Spleen (tissue), 11 donors: Measurements from ENCODE around the gene ERO1B. TPM values are rescaled to one million over a fixed set of nuclear protein-coding genes. Genes with fewer than 3 reads are reported as not detected.

Experiments
- DNase-seq: peaks from one replicate; pipeline ENCODE4 v3.0.0-alpha.2; 2020
- H3K27ac ChIP-seq, 8 donors: fragments of 200-600 bp; sonication (generic) in 7 of 8; 1 replicate in 4 of 8; 2 replicates in 4 of 8; pipeline versions ENCODE4 v1.5.0 to v1.8.0; 2016 to 2021; ENCODE audit warnings: inconsistent platforms in 4 of 8, mild to moderate bottlenecking in 4 of 8, moderate library complexity in 1 of 8
- H3K27me3 ChIP-seq, 7 donors: fragments of 200-600 bp; sonication (generic) in 6 of 7; replicated peaks in 1 of 7; 1 replicate in 4 of 7; 2 replicates in 3 of 7; pipeline versions ENCODE4 v1.5.0 to v1.8.0; 2016 to 2021; ENCODE audit warnings: inconsistent platforms in 3 of 7, mild to moderate bottlenecking in 1 of 7
- H3K36me3 ChIP-seq, 6 donors: fragments of 200-600 bp; sonication (generic) in 5 of 6; 1 replicate in 4 of 6; 2 replicates in 2 of 6; pipeline versions ENCODE4 v1.5.0 to v1.8.0; 2016 to 2021; ENCODE audit warnings: inconsistent platforms in 2 of 6
- H3K4me1 ChIP-seq, 6 donors: fragments of 200-600 bp; sonication (generic) in 5 of 6; 1 replicate in 3 of 6; 2 replicates in 3 of 6; pipeline versions ENCODE4 v1.5.0 to v1.8.0; 2016 to 2021; ENCODE audit warnings: inconsistent platforms in 3 of 6
- H3K4me3 ChIP-seq, 8 donors: fragments of 200-600 bp; sonication (generic) in 7 of 8; 1 replicate in 4 of 8; 2 replicates in 4 of 8; pipeline versions ENCODE4 v1.5.0 to v1.8.0; 2016 to 2021; ENCODE audit warnings: inconsistent platforms in 4 of 8, mild to moderate bottlenecking in 4 of 8, moderate library complexity in 2 of 8
- H3K9me3 ChIP-seq, 8 donors: fragments of 200-600 bp; sonication (generic) in 7 of 8; 1 replicate in 4 of 8; 2 replicates in 4 of 8; pipeline versions ENCODE4 v1.5.0 to v1.8.0; 2016 to 2021; ENCODE audit warnings: inconsistent platforms in 4 of 8
- CTCF ChIP-seq, 11 experiments: fragments of 200-600 bp in 7 of 11; fragments of 450-650 bp in 4 of 11; sonication (generic) in 4 of 11; IDR thresholded peaks in 8 of 11; conservative IDR thresholded peaks in 3 of 11; 1 replicate in 7 of 11; 2 replicates in 4 of 11; pipeline versions ENCODE4 v1.4.0 to v1.8.0; 2016 to 2021; ENCODE audit warnings: antibody characterized with exemption in 11 of 11, inconsistent platforms in 4 of 11, mild to moderate bottlenecking in 1 of 11
- POLR2A ChIP-seq, 3 donors: fragments of 450-650 bp; IDR thresholded peaks; one replicate each; pipeline ENCODE4 v1.5.1; 2017; ENCODE audit warnings: antibody characterized with exemption in 3 of 3, mild to moderate bottlenecking in 1 of 3
- POLR2AphosphoS5 ChIP-seq, 3 donors: sonication (generic); formaldehyde crosslinking; IDR thresholded peaks; one replicate each; pipeline ENCODE4 v1.5.1; 2017; ENCODE audit warnings: antibody characterized with exemption in 3 of 3
- WGBS, 5 donors: extraction: QIAGEN DNeasy Blood & Tissue Kit in 3 of 5; methylation state at CpG; one replicate each; pipeline versions ENCODE4 v1.1.5 to v1.1.7; 2013 to 2018; 5-methylcytosine and 5-hydroxymethylcytosine counted together
- intact Hi-C: fragments of 100-400 bp; cut with DNase I; formaldehyde crosslinking; loops from one replicate; pipeline ENCODE4 v1.15.0; 2023; ENCODE audit warnings: low total_unique reads
- polyA plus RNA-seq, 3 donors: library from polyadenylated mRNA; stranded (reverse); fragments of 200-250 nt; gene quantifications; one replicate each; pipeline ENCODE4 v1.2.1, GENCODE V29; 2013
- total RNA-seq, 7 donors: library from RNA; depleted of rRNA in 3 of 7; stranded (reverse); fragments of >200 nt in 3 of 7; fragmentation: NEBNext Ultra II Directional in 4 of 7; extraction: Animal tissue kit (Norgen Biotek cat#: 25700) in 4 of 7; gene quantifications; one replicate each; pipeline versions ENCODE4 v1.1.0 to v1.2.1, GENCODE V29; 2016 to 2021
- donor health status: healthy with polysubstance abuse.
- donor health status: DM: no; HTN: no; CAD: no; lungs with moderate emphysema.
- donor health status: DM: no; HTN: no; CAD: no.
- donor health status: Bipolar disorder and iron deficiency.
- donor health status: healthy.
- donor health status: DM: no; HTN: no; CAD: no.
- donor health status: DM: yes; HTN: yes; CAD: no.

The ERO1B gene
- total and polyA plus RNA-seq, 10 donors: 3.9 to 29.4 (median 16.4) TPM

- WGBS, 5 donors: 62 to 77% (median 68%) methylated on average over 4 of the region's 4 CpGs
- H3K36me3 ChIP-seq: peaks cover 0 to 61% (median 11%) of the 10 kb centered on the region in 6 donors
- no peak overlapping the region for H3K27ac ChIP-seq
- no peak overlapping the region for H3K4me3 ChIP-seq
- no peaks in the 10 kb centered on the region for H3K27me3 ChIP-seq
- peaks cover 0 to 36% (median 15%) of the 10 kb centered on the region in 8 donors for H3K9me3 ChIP-seq
- TF ChIP-seq POLR2AphosphoS5 (IDR thresholded peaks at IDR 0.05) (no peak), POLR2A (IDR thresholded peaks at IDR 0.05) (no peak), CTCF (IDR thresholded peaks at IDR 0.05 in 8 of 11, conservative IDR thresholded peaks at IDR 0.05 in 3 of 11) (no peak)
- intact Hi-C loops: no loop called here
- DNase-seq: no peak
- H3K4me1 ChIP-seq: no peaks in the 10 kb centered on the region
Measured at GRCh38 chr1:236185687-236186086, 96.1 kb downstream of the ERO1B start.

GRCh38 chr1:236181059-236181458 lies 100.7 kb downstream of the ERO1B start:
- Histone ChIP-seq H3K27ac (no peak overlapping the region), H3K4me1 (no peaks in the 10 kb centered on the region), H3K9me3 (no peaks in the 10 kb centered on the region), H3K27me3 (no peaks in the 10 kb centered on the region), H3K4me3 (no peak overlapping the region), H3K36me3 (peaks cover 0 to 62% (median 13%) of the 10 kb centered on the region in 6 donors)
- 93 to 97% (median 95%) methylated on average over 3 of the region's 3 CpGs for WGBS, 5 donors
- intact Hi-C loops: no loop called here
- DNase-seq: no peak
- TF ChIP-seq POLR2AphosphoS5 (IDR thresholded peaks at IDR 0.05): no peak

GRCh38 chr1:236179634-236180033 lies 102.1 kb downstream of the ERO1B start:
- no peak for TF ChIP-seq POLR2AphosphoS5 (IDR thresholded peaks at IDR 0.05)
- TF ChIP-seq CTCF (IDR thresholded peaks at IDR 0.05 in 8 of 11, conservative IDR thresholded peaks at IDR 0.05 in 3 of 11): no peak
- TF ChIP-seq POLR2A (IDR thresholded peaks at IDR 0.05): no peak
- Histone ChIP-seq H3K36me3 (peaks cover 0 to 55% (median 11%) of the 10 kb centered on the region in 6 donors), H3K27me3 (no peaks in the 10 kb centered on the region), H3K9me3 (no peaks in the 10 kb centered on the region), H3K4me3 (no peak overlapping the region), H3K27ac (no peak overlapping the region), H3K4me1 (no peaks in the 10 kb centered on the region)
- intact Hi-C loops: no loop called here
- 92 to 97% (median 95%) methylated on average over 6 of the region's 6 CpGs for WGBS, 5 donors
- DNase-seq: no peak

GRCh38 chr1:236176337-236177336 lies 105.1 kb downstream of the ERO1B start:
- Histone ChIP-seq H3K4me1 (no peaks in the 10 kb centered on the region), H3K27ac (no peak overlapping the region), H3K27me3 (no peaks in the 10 kb centered on the region), H3K4me3 (no peak overlapping the region), H3K9me3 (no peaks in the 10 kb centered on the region), H3K36me3 (peaks cover 0 to 37% (median 9%) of the 10 kb centered on the region in 6 donors)
- 73 to 86% (median 79%) methylated on average over 18 of the region's 18 CpGs for WGBS, 5 donors
- peak; percentile 64 for DNase-seq
- TF ChIP-seq POLR2A (IDR thresholded peaks at IDR 0.05) (no peak), POLR2AphosphoS5 (IDR thresholded peaks at IDR 0.05) (peak in 1 of 3 donors; percentile 17)
- intact Hi-C loops: no loop called here
